Measurements from ENCODE around the gene SPTY2D1. TPM values are rescaled to one million over a fixed set of nuclear protein-coding genes. Genes with fewer than 3 reads are reported as not detected.
A peak's percentile ranks its signal among the peaks of the same experiment; 100 is the strongest.
"Not testable (repeated sequence)": the region's sequence is repeated elsewhere in the genome, so short reads cannot be mapped to it uniquely, and the experiment has no call there.

The SPTY2D1 gene
- total RNA-seq (2014; rRNA removed; shearing (Covaris generic)) = 25.4 and 25.5 TPM in 2 replicates

DNA sequence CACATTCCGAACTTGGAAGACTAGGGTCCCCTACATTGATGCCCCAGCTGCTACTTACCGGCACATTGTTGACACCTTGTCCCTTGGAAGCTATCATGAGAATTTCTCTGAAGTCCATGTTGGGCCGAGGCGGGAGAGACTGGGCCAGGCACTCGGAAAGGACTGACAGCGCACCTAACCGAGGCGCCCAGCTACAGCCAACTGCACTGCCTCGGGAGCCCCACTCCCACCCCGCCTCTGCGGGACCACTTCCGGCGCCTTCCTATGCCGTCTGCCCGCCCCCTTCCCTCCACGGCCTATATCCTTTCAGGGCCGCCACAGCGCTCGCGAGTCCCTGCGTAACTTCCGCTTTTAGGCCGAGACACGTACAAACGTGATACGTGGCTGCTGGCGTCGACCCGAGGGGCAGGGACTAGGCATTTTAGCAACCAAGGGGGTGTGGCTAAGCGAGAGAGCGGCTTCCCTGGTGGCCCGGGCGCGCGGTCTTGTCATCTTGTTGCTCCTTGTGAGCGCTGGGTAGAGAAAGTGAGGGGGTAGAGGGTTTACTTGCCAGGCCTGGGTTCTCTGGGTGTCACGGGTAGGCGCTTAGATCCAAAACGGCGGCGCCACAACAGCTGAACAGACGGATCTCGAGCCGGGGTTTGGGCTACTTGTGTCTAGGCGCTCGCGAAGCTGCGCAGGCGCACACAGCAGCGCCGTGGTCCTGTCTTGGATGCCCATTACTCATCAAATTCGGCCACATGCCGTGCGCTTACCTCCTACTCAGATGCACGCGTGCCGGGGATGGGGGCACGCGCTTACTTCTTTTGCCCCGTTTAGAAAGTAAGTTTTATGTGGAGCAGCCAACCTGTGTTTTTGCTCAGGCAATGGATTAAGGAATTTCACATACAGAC is at the start of gene SPTY2D1:
SPTY2D1 (minus strand) TSS at position 203 of the 893 bp plus-strand sequence; CDS start at position 118, 85 bp downstream.
- peak; percentile 99 for DNase-seq (ENCODE audit: low spot score)

DNA sequence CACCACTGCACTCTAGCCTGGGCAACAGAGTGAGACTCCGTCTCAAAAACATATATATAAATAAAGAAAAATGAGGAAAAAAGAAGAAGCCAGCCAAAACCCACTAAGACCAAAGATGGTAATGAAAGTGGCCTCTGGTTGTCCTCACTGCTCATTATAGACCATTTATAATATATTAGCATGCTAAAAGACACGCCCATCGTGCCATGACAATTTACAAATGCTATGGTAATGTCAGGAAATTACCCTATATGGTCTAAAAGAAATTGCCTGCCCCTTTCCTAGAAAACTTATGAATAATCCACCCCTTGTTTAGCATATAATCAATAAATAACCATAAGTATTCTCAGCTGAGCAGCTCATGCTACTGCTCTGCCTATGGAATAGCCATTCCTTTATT is 48.3 kb upstream of the SPTY2D1 start:
- DNase-seq (ENCODE audit: low spot score) = no peak

GRCh38 chr11:18681949-18682348 is 47.8 kb upstream of the SPTY2D1 start:
- DNase-seq (ENCODE audit: low spot score) = not testable (repeated sequence)

- no peak for DNase-seq (ENCODE audit: low spot score)
These were observed 43.4 kb upstream of the SPTY2D1 start for GRCh38 chr11:18677560-18677959.

DNA sequence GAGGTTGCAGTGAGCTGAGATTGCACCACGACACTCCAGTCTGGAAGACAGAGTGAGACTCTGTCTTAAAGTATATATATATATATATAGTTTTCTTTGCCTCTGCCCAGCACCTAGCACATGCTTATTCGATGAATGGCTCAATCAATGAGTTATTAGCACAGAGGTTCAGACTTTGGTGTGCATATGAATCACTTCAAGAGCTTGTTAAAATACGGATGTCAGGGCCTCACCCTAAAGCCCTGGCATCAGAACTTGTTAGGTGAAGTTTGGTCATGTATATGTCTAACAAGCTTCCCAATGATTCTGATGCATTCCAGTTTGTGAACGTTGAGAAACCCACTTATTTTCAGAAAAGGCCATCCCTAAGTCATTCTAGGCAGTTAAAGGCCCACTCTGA is 42.7 kb upstream of the SPTY2D1 start:
- DNase-seq (ENCODE audit: low spot score) = no peak

GRCh38 chr11:18672209-18672608 is 38.1 kb upstream of the SPTY2D1 start:
- DNase-seq (ENCODE audit: low spot score) = not testable (repeated sequence)

- no peak for DNase-seq (ENCODE audit: low spot score)
These were observed 37.1 kb upstream of the SPTY2D1 start for GRCh38 chr11:18671246-18671645.

DNA sequence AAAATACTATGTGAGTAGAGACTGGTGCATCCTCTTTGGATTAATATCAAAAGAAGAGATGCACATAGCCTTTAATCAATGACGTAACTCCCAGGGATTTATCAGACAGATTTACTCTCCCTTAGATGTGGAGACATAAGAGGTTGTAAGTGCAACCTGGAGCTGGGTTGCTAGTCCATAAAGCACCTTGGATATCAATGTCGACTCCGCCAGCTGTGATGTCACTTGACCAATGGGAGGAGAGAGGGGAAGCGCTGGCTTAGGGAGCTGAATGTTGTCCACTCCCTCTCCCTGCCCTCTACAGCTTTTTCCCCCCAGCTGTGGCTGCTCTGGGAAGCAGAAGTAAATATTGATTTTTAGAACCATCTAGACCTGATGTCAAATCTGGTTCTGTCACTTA is 35.6 kb upstream of the SPTY2D1 start:
- DNase-seq (ENCODE audit: low spot score) = peak; percentile 73

- DNase-seq (ENCODE audit: low spot score) = peak; percentile 69
These were observed 35.1 kb upstream of the SPTY2D1 start for GRCh38 chr11:18669219-18669596.

DNA sequence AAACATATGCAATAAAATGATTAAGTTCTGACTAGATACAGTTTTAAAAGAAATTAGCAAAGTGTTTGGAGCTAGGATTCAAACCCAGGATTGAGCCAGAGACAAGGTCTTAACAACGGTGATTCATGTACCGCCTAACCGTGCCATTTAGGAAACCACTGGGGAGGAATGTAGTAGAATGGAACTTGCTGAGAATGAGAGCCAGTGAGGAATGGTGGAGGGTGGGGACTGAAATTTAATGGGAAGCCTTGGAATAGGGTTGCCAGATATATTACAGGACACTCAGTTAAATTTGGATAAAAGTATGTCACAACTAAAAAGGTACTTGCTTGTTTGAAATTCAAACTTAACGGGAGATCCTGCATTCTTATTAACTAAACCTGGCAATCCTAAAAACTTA is 34.0 kb upstream of the SPTY2D1 start:
- peak; percentile 17 for DNase-seq (ENCODE audit: low spot score)

DNA sequence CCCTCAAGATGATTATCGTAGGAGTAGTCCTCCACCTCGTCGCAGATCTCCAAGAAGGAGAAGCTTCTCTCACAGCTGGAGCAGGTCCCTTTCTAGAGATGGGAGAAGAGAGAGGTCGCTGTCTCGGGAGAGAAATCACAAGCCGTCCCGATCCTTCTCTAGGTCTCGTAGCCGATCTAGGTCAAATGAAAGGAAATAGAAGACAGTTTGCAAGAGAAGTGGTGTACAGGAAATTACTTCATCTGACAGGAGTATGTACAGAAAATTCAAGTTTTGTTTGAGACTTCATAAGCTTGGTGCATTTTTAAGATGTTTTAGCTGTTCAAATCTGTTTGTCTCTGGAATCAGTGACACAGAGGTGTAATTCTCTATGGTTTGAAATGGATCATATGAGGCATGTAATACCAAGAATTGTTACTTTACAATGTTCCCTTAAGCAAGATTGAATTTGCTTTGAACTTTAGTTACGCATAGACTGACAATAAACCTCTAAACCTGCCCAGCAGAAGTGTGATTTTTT is 31.3 kb upstream of the SPTY2D1 start:
- DNase-seq (ENCODE audit: low spot score) = not testable (repeated sequence)

- DNase-seq (ENCODE audit: low spot score) = no peak
These were observed 23.5 kb upstream of the SPTY2D1 start for GRCh38 chr11:18657673-18658072.

GRCh38 chr11:18650859-18651557 is 16.9 kb upstream of the SPTY2D1 start:
- peak; percentile 74 for DNase-seq (ENCODE audit: low spot score)

DNA sequence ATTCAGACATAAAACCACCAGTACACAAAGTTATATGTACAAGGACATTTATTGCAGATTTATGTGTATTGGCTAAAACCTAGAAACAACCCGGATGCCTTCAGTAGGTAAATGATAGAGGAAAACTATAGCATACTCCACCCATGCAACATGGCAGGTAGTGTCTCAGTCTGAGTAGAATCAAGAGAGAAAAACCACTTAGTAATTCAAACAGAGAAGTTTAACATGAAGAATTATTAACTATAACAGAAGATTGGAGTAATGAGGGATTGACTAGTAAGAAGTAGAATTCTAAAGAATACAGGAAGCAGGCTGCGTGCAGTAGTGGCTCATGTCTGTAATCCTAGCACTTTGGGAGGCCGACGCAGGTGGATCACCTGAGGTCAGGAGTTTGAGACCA is 16.2 kb upstream of the SPTY2D1 start:
- DNase-seq (ENCODE audit: low spot score) = no peak

DNA sequence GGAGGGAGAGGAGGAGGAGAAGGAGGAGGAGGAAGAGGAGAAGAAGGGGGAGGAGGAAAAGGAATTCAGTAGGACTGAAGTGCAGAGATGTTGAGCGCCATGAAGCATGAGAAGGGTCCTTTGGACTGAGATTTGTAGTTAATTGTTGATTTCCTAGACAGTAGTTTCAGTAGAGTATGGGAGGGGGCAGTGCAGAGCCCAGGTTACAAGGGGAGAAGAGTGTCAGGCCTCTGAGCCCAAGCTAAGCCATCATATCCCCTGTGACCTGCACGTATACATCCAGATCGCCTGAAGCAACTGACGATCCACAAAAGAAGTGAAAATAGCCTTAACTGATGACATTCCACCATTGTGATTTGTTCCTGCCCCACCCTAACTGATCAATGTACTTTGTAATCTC is 8.9 kb upstream of the SPTY2D1 start:
- not testable (repeated sequence) for DNase-seq (ENCODE audit: low spot score)

DNA sequence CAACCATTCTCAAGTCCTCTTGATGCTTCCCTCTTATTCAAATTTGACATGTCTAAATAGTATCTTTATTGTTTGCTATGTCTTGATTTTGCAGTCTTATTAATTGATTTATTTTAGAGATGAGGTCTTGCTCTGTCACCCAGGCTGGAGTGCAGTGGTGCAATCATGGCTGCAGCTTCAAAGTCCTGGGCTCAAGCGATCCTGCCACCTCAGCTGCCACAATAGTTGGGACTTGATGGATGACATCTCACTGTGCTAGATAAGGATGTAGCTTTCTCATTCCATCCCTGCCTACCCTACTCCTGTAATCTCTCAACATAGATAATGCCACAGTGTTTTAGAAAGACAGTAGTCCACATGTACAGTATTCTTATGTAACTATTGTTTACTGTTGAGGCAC is 7.5 kb upstream of the SPTY2D1 start:
- DNase-seq (ENCODE audit: low spot score) = no peak

GRCh38 chr11:18633256-18634139 is 644 bp downstream of the SPTY2D1 start:
- no peak for DNase-seq (ENCODE audit: low spot score)

DNA sequence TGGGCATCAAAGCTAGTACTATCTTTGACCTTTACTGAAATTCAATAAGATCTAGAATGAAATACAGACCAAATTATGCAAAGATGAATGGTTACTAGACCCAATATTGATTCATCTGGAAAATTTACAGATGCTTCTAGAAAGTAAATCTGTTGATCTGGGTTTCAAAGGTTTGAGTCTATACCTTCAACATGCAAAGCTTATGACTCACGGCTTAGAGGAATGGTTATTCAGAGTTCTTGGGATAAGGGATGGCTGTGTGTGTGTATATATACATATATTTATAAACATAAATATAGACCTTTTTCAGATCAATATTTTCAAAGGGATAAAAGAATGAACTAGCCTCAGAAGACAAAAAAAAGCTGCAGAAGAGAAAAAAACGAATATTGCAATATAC is 1.3 kb downstream of the SPTY2D1 start:
- DNase-seq (ENCODE audit: low spot score) = no peak

- no peak for DNase-seq (ENCODE audit: low spot score)
These were observed 10.0 kb downstream of the SPTY2D1 start for GRCh38 chr11:18624161-18624560.

GRCh38 chr11:18623707-18624106 is 10.4 kb downstream of the SPTY2D1 start:
- DNase-seq (ENCODE audit: low spot score) = no peak

GRCh38 chr11:18618342-18619025 is 15.7 kb downstream of the SPTY2D1 start:
- DNase-seq (ENCODE audit: low spot score) = no peak

Measured in HT-29 (cell line).